Omental fat pad (tissue), 4 donors: Measurements from ENCODE around the gene CCDC88C. TPM values are rescaled to one million over a fixed set of nuclear protein-coding genes. Genes with fewer than 3 reads are reported as not detected.
"Not testable (repeated sequence)": the region's sequence is repeated elsewhere in the genome, so short reads cannot be mapped to it uniquely, and the experiment has no call there.

Experiments used
- ATAC-seq: fragments of 150-250 bp; one replicate; pipeline ENCODE4 v1.9.1; 2016; ENCODE audit warnings: mild to moderate bottlenecking, moderate library complexity; ENCODE audit not compliant: low FRiP score
- DNase-seq: peaks from one replicate; pipeline ENCODE4 v3.0.0-alpha.2; 2019; ENCODE audit warnings: low spot score
- total RNA-seq, 4 donors: library from RNA; depleted of rRNA; stranded (reverse); fragments of >200 nt; gene quantifications; one replicate each; pipeline ENCODE4 v1.1.0, GENCODE V29; 2016
- TF ChIP-seq, protein P1 (sequence below), 3 donors: fragments of 450-650 bp; IDR thresholded peaks; one replicate each; pipeline ENCODE4 v1.5.1; 2016 to 2017; ENCODE audit warnings: antibody characterized with exemption in 3 of 3, mild to moderate bottlenecking in 3 of 3, moderate library complexity in 2 of 3

CCDC88C gene
- total RNA-seq, 4 donors from 2014 or later = 4.5 to 36.6 (median 9.4) TPM

DNA sequence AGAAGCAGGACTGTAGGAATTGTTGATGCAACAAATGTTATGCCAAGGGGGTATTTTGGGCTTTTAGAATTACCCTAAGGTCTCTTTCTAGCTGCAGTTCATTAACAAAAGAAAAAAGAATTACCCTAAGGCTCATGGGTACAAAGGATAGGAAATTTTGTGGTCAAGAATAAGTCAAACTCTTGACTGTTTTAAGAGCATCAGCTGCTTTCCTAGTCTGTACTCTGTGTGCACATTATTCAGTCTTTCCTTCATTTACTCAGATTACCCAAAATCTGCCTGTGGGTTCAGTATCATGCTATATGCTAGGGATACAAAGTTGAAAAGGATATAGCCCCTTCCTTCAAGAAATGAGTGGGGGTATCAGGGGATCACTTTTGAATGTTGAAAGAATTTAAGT lies 36.5 kb upstream of the CCDC88C start:
- DNase-seq = no peak
- no peak for ATAC-seq
- TF ChIP-seq, protein P1, sequence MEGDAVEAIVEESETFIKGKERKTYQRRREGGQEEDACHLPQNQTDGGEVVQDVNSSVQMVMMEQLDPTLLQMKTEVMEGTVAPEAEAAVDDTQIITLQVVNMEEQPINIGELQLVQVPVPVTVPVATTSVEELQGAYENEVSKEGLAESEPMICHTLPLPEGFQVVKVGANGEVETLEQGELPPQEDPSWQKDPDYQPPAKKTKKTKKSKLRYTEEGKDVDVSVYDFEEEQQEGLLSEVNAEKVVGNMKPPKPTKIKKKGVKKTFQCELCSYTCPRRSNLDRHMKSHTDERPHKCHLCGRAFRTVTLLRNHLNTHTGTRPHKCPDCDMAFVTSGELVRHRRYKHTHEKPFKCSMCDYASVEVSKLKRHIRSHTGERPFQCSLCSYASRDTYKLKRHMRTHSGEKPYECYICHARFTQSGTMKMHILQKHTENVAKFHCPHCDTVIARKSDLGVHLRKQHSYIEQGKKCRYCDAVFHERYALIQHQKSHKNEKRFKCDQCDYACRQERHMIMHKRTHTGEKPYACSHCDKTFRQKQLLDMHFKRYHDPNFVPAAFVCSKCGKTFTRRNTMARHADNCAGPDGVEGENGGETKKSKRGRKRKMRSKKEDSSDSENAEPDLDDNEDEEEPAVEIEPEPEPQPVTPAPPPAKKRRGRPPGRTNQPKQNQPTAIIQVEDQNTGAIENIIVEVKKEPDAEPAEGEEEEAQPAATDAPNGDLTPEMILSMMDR (IDR thresholded peaks at IDR 0.05) = no peak

DNA sequence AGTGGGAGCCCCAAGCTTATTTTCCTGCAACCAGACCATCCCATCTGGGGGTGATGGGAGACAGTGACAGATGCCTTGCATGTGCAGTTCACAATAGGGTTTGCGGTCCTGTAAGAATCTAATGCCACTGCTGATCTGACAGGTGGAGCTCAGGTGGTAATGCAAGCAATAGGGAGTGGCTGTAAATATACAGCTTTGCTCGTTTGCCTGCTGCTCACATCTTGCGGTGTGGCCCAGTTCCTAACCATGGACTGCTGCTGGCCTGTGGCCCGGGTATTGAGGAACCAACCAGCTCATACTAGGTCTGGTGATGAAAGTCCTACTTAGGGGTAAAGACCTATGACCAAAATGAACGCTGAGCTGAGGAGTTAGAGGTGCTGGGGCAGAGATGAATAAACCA lies 36.1 kb upstream of the CCDC88C start:
- TF ChIP-seq, protein P1 (IDR thresholded peaks at IDR 0.05) = no peak
- no peak for ATAC-seq
- DNase-seq = no peak

DNA sequence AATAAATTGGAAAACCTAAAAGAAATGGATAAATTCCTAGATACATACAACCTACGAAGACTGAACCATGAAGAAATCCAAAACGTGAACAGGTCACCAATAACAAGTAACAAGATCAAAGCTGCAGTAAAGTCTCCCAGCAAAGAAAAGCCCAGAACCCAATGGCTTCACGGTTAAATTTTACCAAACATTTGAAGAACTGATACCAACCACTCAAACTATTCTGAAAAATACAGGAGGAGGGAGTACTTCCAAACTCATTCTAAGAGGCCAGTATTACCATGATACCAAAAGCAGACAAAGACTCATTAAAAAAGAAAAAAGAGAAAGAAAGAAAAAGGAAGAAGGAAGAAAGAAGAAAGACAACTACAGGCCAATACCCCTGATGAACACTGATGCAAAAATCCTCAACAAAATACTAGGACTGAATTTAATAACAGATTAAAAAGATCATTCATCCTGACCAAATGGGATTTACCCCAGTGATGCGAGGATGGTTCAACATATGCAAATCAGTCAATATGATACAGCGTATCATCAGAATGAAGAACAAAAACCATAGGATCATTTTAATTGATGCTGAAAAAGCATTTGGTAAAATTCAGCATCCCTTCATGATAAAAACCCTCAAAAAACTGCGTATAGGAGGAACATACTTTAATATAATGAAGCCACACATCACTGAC lies 26.9 kb upstream of the CCDC88C start:
- ATAC-seq (no peak), DNase-seq (no peak)
- TF ChIP-seq, protein P1 (IDR thresholded peaks at IDR 0.05) = no peak

DNA sequence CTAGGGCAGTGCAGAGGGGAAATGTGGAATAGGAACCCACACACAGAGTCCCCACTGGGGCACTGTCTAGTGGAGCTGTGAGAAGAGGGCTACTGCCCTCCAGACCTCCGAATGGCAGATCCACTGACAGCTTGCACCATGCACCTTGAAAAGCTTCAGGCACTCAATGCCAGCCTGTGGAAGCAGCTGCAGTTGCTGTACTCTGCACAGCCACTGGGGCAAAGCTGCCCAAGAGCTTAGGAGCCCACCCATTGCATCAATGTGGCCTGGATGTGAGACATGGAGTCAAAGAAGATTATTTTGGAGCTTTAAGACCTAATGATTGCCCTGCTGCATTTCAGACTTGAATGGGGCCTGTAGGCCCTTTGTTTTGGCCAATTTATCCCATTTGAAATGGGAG lies 21.7 kb upstream of the CCDC88C start:
- DNase-seq = no peak
- ATAC-seq = no peak

DNA sequence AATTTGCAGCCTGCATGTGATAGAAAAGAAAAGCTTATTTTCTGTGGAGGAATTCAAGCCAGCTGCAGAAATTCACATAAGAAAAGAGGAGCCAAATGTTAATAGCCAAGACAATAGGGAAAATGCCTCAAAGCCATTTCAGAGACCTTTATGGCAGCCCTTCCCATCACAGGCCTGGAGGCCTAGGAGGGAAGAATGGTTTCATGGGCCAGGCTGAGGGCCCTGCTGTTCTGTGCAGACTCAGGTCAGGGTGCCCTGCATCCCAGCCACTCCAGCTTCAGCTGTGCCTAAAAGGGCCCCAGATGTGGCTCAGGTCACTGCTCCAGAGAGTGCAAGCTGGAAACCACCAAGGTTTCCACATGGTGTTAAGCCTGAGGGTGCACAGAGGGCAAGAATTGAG lies 21.2 kb upstream of the CCDC88C start:
- DNase-seq (no peak), ATAC-seq (no peak)
- TF ChIP-seq, protein P1 (IDR thresholded peaks at IDR 0.05) = no peak

More for the DNA sequence above, 21.7 kb upstream of the CCDC88C start:
- TF ChIP-seq, protein P1 (IDR thresholded peaks at IDR 0.05) = no peak

DNA sequence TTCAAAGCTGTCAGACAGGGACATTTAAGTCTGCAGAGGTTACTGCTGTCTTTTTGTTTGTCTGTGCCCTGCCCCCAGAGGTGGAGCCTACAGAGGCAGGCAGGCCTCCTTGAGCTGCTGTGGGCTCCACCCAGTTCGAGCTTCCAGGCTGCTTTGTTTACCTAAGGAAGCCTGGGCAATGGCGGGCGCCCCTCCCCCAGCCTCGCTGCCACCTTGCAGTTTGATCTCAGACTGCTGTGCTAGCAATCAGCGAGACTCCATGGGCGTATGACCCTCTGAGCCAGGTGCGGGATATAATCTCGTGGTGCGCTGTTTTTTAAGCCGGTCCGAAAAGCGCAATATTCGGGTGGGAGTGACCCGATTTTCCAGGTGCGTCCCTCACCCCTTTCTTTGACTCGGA lies 18.6 kb upstream of the CCDC88C start:
- ATAC-seq, DNase-seq: not testable (repeated sequence)

DNA sequence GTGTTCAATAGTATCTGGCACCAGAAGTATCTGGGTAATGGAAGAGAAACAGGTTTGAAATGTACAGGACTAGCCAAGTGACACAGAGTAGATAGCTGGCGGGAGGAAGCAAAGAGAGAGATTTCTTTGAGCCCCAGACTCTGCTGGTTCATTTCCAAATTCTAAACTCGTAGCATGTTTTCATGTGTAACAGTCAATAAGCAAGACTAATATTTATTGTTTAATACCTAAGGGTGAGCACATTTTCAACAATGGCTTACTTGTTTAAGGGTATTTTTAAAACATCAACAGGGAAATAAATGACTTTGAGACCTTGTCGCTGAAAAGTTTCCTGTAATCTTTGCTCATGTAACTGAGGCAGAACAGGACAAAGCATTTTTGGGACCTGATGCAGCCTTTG lies 11.8 kb upstream of the CCDC88C start:
- ATAC-seq (no peak), DNase-seq (no peak)
- TF ChIP-seq, protein P1 (IDR thresholded peaks at IDR 0.05) = no peak

DNA sequence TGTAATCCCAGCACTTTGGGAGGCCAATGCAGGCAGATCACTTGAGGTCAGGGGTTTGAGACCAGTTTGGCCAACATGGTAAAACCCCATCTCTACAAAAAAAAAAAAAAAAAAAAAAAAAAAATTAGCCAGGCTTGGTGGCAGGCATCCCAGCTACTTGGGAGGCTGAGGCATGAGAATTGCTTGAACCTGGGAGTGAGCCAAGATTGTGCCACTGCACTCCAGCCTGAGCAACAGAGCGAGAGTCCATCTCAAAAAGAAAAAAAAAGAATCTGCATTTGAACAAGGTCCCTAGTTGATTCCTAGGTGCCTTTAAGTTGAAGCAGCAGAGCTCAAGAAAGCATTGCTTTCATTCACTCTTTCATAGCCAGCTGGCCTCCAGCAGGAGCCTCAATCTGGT lies 11.3 kb upstream of the CCDC88C start:
- DNase-seq, ATAC-seq: not testable (repeated sequence)

DNA sequence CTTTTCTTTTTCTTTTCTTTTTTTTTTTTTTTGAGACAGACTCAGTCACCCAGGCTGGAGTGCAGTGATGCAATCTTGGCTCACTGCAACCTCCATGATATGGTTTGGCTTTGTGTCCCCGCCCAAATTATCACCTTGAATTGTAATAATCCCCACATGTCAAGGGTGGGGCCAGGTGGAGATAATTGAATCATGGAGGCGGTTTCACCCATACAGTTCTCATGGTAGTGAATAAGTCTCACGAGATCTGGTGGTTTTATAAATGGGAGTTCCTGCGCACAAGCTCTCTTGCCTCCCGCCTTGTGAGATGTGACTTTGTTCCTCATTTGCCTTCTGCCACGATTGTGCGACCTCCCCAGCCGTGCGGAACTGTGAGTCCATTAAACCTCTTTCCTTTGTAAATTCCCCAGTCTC lies 7.9 kb upstream of the CCDC88C start:
- DNase-seq, ATAC-seq: not testable (repeated sequence)
